Loucy (cell line): ENCODE results near the gene MANSC1.

Experiments used
- H2AFZ ChIP-seq: fragments of 200-600 bp; sonication (generic); 2 replicates; pipeline ENCODE4 v1.6.0; 2016; ENCODE audit warnings: antibody characterized with exemption, mild to moderate bottlenecking, low read length, moderate library complexity
- H3F3A ChIP-seq: fragments of 200-600 bp; 2 replicates; pipeline ENCODE4 v1.6.0; 2016; ENCODE audit warnings: antibody characterized with exemption, low read depth, mild to moderate bottlenecking
- H3K27me3 ChIP-seq: fragments of 200-600 bp; sonication (generic); 2 replicates; pipeline ENCODE4 v1.6.1; 2014; ENCODE audit warnings: low read length, mild to moderate bottlenecking; ENCODE audit not compliant: insufficient read depth, poor library complexity, severe bottlenecking
- H3K36me3 ChIP-seq: fragments of 200-600 bp; sonication (generic); 2 replicates; pipeline ENCODE4 v1.6.1; 2016; ENCODE audit warnings: low read length; ENCODE audit not compliant: insufficient read depth
- H3K4me1 ChIP-seq: fragments of 200-600 bp; sonication (generic); 2 replicates; pipeline ENCODE4 v1.5.1; 2014; ENCODE audit warnings: low read length, mild to moderate bottlenecking; ENCODE audit not compliant: insufficient read depth, poor library complexity, severe bottlenecking
- H3K4me2 ChIP-seq: fragments of 200-600 bp; sonication (generic); 2 replicates; pipeline ENCODE4 v1.6.0; 2014; ENCODE audit warnings: antibody characterized with exemption, low read length, low read depth, mild to moderate bottlenecking; ENCODE audit not compliant: poor library complexity, severe bottlenecking
- H3K4me3 ChIP-seq: fragments of 200-600 bp; sonication (generic); 2 replicates; pipeline ENCODE4 v1.5.1; 2014; ENCODE audit warnings: low read length, mild to moderate bottlenecking, mixed read lengths; ENCODE audit not compliant: poor library complexity, severe bottlenecking
- H3K79me2 ChIP-seq: fragments of 200-600 bp; sonication (generic); 2 replicates; pipeline ENCODE4 v1.6.1; 2014; ENCODE audit warnings: low read length; ENCODE audit not compliant: insufficient read depth
- H3K9ac ChIP-seq: fragments of 200-600 bp; sonication (generic); 2 replicates; pipeline ENCODE4 v1.6.0; 2014; ENCODE audit warnings: mild to moderate bottlenecking, low read depth, low read length, moderate library complexity; ENCODE audit not compliant: poor library complexity, severe bottlenecking
- H3K9me2 ChIP-seq: fragments of 200-600 bp; sonication (generic); replicated peaks from 2 replicates; pipeline ENCODE4 v1.6.1; 2016; ENCODE audit warnings: low read depth, low read length, mixed read lengths
- H3K9me3 ChIP-seq: fragments of 200-600 bp; sonication (generic); 2 replicates; pipeline ENCODE4 v1.6.1; 2014; ENCODE audit warnings: mild to moderate bottlenecking, antibody characterized with exemption, low read length, low read depth; ENCODE audit not compliant: insufficient read depth
- H4K20me1 ChIP-seq: fragments of 200-600 bp; sonication (generic); 2 replicates; pipeline ENCODE4 v1.6.0; 2014; ENCODE audit warnings: antibody characterized with exemption, low read length, mild to moderate bottlenecking; ENCODE audit not compliant: insufficient read depth, poor library complexity, severe bottlenecking
- EZH2phosphoT487 ChIP-seq: fragments of 200-600 bp; IDR thresholded peaks from 2 replicates; pipeline ENCODE4 v1.6.1; 2018; ENCODE audit warnings: antibody characterized with exemption, mild to moderate bottlenecking, moderate library complexity, borderline replicate concordance
- TF ChIP-seq, protein P1 (sequence below): fragments of 200-600 bp; sonication (generic); conservative IDR thresholded peaks from 2 replicates; pipeline ENCODE4 v1.5.1; 2014; ENCODE audit warnings: mild to moderate bottlenecking, antibody characterized with exemption, low read length

Gene MANSC1

GRCh38 chr12:12350868-12351463, 924 bp upstream of the MANSC1 start:
- Histone ChIP-seq H3K36me3 (no peaks in the 10 kb centered on the region), H3K4me3 (no peak overlapping the region), H3K9me2 (no peaks in the 10 kb centered on the region), H3F3A (no peaks in the 10 kb centered on the region), H4K20me1 (no peaks in the 10 kb centered on the region), H2AFZ (no peak overlapping the region), H3K27me3 (no peaks in the 10 kb centered on the region), H3K4me2 (peak overlapping the region; percentile 56), H3K9ac (no peak overlapping the region), H3K4me1 (peaks cover 5% of the 10 kb centered on the region), H3K79me2 (no peaks in the 10 kb centered on the region), H3K9me3 (no peaks in the 10 kb centered on the region)
- TF ChIP-seq EZH2phosphoT487: no peak

GRCh38 chr12:12338527-12339168, 11.4 kb downstream of the MANSC1 start:
- Histone ChIP-seq H3K36me3 (no peaks in the 10 kb centered on the region), H3K4me2 (peak overlapping the region; percentile 18), H3K27me3 (no peaks in the 10 kb centered on the region), H3K79me2 (no peaks in the 10 kb centered on the region), H3K9me2 (no peaks in the 10 kb centered on the region), H3K4me1 (no peaks in the 10 kb centered on the region), H2AFZ (0 out of 2 replicates have a peak overlapping the region, but pooled peaks have one; percentile 15), H3K9ac (no peak overlapping the region), H3K9me3 (no peaks in the 10 kb centered on the region), H4K20me1 (no peaks in the 10 kb centered on the region), H3K4me3 (no peak overlapping the region), H3F3A (no peaks in the 10 kb centered on the region)
- TF ChIP-seq EZH2phosphoT487: no peak
- TF ChIP-seq, protein P1, sequence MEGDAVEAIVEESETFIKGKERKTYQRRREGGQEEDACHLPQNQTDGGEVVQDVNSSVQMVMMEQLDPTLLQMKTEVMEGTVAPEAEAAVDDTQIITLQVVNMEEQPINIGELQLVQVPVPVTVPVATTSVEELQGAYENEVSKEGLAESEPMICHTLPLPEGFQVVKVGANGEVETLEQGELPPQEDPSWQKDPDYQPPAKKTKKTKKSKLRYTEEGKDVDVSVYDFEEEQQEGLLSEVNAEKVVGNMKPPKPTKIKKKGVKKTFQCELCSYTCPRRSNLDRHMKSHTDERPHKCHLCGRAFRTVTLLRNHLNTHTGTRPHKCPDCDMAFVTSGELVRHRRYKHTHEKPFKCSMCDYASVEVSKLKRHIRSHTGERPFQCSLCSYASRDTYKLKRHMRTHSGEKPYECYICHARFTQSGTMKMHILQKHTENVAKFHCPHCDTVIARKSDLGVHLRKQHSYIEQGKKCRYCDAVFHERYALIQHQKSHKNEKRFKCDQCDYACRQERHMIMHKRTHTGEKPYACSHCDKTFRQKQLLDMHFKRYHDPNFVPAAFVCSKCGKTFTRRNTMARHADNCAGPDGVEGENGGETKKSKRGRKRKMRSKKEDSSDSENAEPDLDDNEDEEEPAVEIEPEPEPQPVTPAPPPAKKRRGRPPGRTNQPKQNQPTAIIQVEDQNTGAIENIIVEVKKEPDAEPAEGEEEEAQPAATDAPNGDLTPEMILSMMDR: no peak

DNA sequence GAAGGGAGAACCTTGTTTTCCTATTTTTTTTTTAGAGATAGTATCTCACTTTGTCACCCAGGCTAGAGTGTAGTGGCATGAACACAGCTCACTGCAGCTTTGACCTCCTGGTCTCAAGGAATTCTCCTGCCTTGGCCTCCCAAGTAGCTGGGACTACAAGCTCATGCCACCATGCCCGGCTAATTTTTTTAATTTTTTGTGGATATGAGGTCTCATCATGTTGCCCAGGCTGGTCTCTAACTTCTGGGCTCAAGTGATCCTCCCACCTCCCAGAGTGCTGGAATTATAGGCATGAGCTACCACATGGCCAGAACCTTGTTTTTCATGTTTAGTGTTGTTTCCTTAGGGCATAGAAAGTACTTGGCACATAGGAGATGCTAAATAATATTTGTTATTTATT, 13.5 kb downstream of the MANSC1 start:
- Histone ChIP-seq H3K36me3 (no peaks in the 10 kb centered on the region), H3K9ac (no peak overlapping the region), H4K20me1 (no peaks in the 10 kb centered on the region), H3K4me1 (no peaks in the 10 kb centered on the region), H3K9me3 (no peaks in the 10 kb centered on the region), H3F3A (no peaks in the 10 kb centered on the region), H2AFZ (no peak overlapping the region), H3K9me2 (no peaks in the 10 kb centered on the region), H3K27me3 (no peaks in the 10 kb centered on the region), H3K4me3 (no peak overlapping the region), H3K4me2 (no peak overlapping the region), H3K79me2 (no peaks in the 10 kb centered on the region)
- TF ChIP-seq EZH2phosphoT487: no peak
- TF ChIP-seq, protein P1: no peak

DNA sequence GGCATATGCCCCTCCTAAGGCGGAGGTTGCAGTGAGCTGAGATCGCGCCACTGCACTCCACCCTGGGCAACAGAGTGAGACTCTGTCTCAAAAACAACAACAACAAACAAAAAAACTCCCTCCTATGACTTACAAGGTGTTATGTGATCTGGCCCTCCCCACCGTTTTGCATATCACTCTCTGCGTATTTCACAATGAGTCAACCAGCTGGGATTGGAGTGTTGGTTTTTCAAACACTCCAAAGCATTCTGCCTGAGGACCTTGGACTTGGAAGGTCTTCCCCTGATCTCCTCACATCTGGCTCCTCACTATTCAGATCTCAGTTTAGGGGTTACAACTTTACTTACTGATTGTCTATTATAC, 14.0 kb downstream of the MANSC1 start:
- no peaks in the 10 kb centered on the region for H3K9me3 ChIP-seq
- H3F3A ChIP-seq: no peaks in the 10 kb centered on the region
- no peaks in the 10 kb centered on the region for H3K4me1 ChIP-seq
- no peaks in the 10 kb centered on the region for H3K36me3 ChIP-seq
- H4K20me1 ChIP-seq: no peaks in the 10 kb centered on the region
- H3K4me3 ChIP-seq: no peak overlapping the region
- no peaks in the 10 kb centered on the region for H3K79me2 ChIP-seq
- no peak overlapping the region for H3K9ac ChIP-seq
- no peak for TF ChIP-seq EZH2phosphoT487
- TF ChIP-seq, protein P1: no peak
- H3K4me2 ChIP-seq: no peak overlapping the region
- H2AFZ ChIP-seq: no peak overlapping the region
- no peaks in the 10 kb centered on the region for H3K9me2 ChIP-seq
- no peaks in the 10 kb centered on the region for H3K27me3 ChIP-seq
